D721Med (cell line): ENCODE measurements around the gene SIDT1.

ENCODE experiments used
- DNase-seq: peaks from one replicate; pipeline ENCODE4 v3.0.0; 2011; ENCODE audit warnings: low spot score; ENCODE audit not compliant: insufficient read length
- FAIRE-seq: peaks from 2 replicates; lab custom pipeline; 2011; peaks lifted over from hg19 to GRCh38; lab: Jason Lieb, UNC
- TF ChIP-seq, protein P1 (sequence below): IDR thresholded peaks from 2 replicates; pipeline ENCODE4 v1.5.1; 2012; ENCODE audit warnings: mild to moderate bottlenecking, control low read depth; ENCODE audit not compliant: insufficient read depth; ENCODE audit errors: missing control alignments

The SIDT1 gene

DNA sequence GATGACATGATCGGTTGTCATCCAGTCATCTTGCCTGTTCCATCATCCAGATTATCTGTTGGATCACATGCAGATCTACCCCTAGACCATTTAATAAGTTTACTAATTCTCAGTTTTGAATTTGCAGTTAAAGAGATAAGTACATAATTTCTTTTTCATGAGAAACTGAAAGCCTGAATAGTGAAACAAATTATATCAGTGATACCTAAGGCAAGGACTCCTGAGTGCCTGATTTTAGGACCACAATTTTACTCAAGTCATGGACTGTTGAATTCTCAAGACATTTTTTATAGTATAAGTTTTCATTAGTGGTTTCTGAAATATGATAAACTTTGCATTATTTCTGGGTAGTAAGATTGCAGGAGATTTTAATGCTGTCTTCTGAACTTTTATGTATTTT is 13.2 kb downstream of the SIDT1 start:
- DNase-seq (no peak), FAIRE-seq (no peak)
- TF ChIP-seq, protein P1, sequence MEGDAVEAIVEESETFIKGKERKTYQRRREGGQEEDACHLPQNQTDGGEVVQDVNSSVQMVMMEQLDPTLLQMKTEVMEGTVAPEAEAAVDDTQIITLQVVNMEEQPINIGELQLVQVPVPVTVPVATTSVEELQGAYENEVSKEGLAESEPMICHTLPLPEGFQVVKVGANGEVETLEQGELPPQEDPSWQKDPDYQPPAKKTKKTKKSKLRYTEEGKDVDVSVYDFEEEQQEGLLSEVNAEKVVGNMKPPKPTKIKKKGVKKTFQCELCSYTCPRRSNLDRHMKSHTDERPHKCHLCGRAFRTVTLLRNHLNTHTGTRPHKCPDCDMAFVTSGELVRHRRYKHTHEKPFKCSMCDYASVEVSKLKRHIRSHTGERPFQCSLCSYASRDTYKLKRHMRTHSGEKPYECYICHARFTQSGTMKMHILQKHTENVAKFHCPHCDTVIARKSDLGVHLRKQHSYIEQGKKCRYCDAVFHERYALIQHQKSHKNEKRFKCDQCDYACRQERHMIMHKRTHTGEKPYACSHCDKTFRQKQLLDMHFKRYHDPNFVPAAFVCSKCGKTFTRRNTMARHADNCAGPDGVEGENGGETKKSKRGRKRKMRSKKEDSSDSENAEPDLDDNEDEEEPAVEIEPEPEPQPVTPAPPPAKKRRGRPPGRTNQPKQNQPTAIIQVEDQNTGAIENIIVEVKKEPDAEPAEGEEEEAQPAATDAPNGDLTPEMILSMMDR: no peak

GRCh38 chr3:113546414-113546893 is 14.1 kb downstream of the SIDT1 start:
- FAIRE-seq (no peak), DNase-seq (no peak)
- TF ChIP-seq, protein P1: no peak

DNA sequence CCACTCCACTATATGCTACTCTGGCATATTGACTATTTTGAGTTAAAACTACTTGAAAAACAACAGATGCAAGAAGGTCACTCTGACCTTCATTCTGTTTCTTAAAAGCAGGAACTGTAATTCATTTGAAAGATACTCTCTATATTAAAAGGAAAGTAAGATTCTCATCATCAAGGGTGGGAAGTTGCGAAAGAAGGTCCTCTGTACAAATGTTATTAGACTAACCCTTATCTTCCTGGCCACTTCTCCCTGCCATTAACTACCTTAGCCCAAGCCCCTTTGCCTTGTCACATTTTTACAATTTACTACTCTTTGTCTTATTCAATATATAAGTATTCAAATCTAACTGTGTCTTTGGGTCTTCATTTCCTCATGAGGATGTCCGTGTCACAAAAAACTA is 16.1 kb downstream of the SIDT1 start:
- FAIRE-seq (no peak), DNase-seq (no peak)
- TF ChIP-seq, protein P1: no peak

DNA sequence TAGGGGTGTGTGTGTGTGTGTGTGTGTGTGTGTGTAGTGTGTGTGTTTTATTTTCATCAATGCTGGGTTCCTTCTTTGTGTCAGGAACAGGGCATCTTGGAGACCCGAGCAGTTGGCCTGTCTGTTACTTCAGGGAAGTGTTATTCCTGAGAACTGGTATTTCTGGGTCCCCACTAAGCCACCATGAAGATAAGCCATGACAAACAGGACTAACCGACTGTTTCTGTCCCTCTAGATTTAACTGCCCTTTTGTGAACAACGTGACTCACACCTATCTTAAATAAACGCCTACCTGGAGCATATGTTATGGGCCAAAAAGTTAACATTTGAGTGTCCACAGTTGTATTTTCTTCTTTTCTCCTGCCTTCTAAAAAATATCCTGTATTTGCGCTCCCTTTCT is 19.5 kb downstream of the SIDT1 start:
- FAIRE-seq: no peak
- TF ChIP-seq, protein P1: no peak
- no peak for DNase-seq

DNA sequence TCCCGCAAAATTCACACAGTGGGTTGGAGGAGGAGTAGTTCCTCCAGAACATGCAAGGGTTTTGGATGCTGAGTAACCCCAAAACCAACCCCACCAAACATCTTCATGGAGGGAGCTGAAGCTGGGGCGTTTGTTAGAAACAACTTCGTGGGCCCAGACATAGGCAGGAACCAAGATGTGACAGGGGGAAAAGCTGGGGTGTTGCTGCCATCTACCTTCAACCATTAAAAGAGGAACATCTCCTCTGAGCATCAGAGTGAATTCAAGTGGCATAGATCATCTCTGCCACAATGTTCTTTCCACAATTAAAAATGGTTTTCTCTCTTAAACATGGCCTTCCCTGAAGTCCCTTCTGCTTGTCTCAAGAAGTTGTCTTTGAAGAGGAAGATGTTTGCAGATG is 20.5 kb downstream of the SIDT1 start:
- no peak for DNase-seq
- FAIRE-seq: no peak
- TF ChIP-seq, protein P1: no peak

DNA sequence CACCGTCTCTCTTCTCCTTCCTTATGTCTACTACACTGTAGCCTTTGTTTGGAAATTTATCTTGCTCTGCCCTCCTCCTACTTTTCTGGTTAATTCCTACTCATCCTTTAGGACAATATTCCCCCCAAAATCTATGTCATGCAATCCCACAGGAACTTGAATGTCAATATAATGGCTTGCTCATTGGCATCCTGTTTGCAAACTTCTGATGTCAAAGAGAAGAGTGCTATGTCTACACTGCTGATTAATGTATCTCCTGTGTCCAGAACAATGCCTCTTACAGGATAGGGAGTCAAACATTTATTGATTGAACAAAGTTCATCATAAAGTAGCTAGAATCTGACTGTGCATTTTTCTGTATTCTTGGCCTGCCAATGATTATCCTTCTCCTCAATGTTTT is 22.8 kb downstream of the SIDT1 start:
- FAIRE-seq (no peak), DNase-seq (no peak)
- TF ChIP-seq, protein P1: no peak

- TF ChIP-seq, protein P1: no peak
- FAIRE-seq (no peak), DNase-seq (no peak)
These were observed 24.1 kb downstream of the SIDT1 start for GRCh38 chr3:113556316-113556945.
